ENCODE data around the gene DUOX1.

DNA sequence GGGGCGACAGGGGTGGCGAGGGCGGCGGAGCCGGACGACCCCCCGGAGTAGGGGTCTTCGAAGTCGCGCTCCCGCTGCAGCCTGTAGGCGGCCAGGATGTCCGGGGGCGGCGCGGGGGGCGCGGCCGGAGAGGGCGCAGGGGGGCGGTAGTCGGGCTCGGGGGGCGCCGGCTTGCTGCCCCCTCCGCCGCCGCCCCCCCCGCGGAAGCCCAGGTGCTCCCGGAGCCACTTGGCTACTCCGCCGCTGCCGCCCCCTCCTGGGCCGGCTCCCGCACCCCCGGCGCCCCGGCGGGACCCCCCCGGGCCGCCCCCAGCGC lies 57.7 kb downstream of the DUOX1 start:
- TF ChIP-seq, protein P1, sequence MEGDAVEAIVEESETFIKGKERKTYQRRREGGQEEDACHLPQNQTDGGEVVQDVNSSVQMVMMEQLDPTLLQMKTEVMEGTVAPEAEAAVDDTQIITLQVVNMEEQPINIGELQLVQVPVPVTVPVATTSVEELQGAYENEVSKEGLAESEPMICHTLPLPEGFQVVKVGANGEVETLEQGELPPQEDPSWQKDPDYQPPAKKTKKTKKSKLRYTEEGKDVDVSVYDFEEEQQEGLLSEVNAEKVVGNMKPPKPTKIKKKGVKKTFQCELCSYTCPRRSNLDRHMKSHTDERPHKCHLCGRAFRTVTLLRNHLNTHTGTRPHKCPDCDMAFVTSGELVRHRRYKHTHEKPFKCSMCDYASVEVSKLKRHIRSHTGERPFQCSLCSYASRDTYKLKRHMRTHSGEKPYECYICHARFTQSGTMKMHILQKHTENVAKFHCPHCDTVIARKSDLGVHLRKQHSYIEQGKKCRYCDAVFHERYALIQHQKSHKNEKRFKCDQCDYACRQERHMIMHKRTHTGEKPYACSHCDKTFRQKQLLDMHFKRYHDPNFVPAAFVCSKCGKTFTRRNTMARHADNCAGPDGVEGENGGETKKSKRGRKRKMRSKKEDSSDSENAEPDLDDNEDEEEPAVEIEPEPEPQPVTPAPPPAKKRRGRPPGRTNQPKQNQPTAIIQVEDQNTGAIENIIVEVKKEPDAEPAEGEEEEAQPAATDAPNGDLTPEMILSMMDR (IDR thresholded peaks at IDR 0.05), result no peak
- no peak for TF ChIP-seq POLR2A (IDR thresholded peaks at IDR 0.05)

Data from adrenal gland (tissue), 5 donors.